MCF 10A (cell line): ENCODE data around the gene TLE6. TPM values are rescaled to one million over a fixed set of nuclear protein-coding genes. Genes with fewer than 3 reads are reported as not detected.
"Not testable (repeated sequence)": the region's sequence is repeated elsewhere in the genome, so short reads cannot be mapped to it uniquely, and the experiment has no call there.

Experiments
- BruUV-seq: library from RNA; stranded (reverse); fragments of 400-500 nt; replicated peaks from 2 replicates; lab custom pipeline; 2021; lab: Mats Ljungman, UMichigan
- CTCF ChIA-PET: fragments of 300-600 bp; sonication (Branson Sonifier 250); formaldehyde crosslinking; extraction: SDS; loops from one replicate; lab custom pipeline; 2021; ENCODE audit warnings: antibody characterized with exemption, inconsistent platforms; lab: Yijun Ruan, JAX
- POLR2A ChIA-PET: fragments of 300-600, 350-650 bp; sonication (Branson Sonifier 250); formaldehyde crosslinking; extraction: SDS; loops from one replicate; lab custom pipeline; 2020; ENCODE audit warnings: antibody characterized with exemption, inconsistent platforms; lab: Yijun Ruan, JAX
- DNase-seq: peaks from one replicate; pipeline ENCODE4 v3.0.0-alpha.2; 2018; ENCODE audit not compliant: unreplicated experiment
- H3K27ac Mint-ChIP-seq: one replicate; pipeline ENCODE4 v1.8.0; 2022; ENCODE audit warnings: mild to moderate bottlenecking, low read depth, mixed read lengths; ENCODE audit not compliant: unreplicated experiment
- H3K27me3 Mint-ChIP-seq: one replicate; pipeline ENCODE4 v1.8.0; 2022; ENCODE audit warnings: mixed read lengths; ENCODE audit not compliant: insufficient read depth, unreplicated experiment
- H3K36me3 Mint-ChIP-seq: one replicate; pipeline ENCODE4 v1.8.0; 2022; ENCODE audit warnings: mild to moderate bottlenecking, moderate library complexity, mixed read lengths; ENCODE audit not compliant: insufficient read depth, unreplicated experiment
- H3K4me1 Mint-ChIP-seq: one replicate; pipeline ENCODE4 v1.8.0; 2022; ENCODE audit warnings: mixed read lengths; ENCODE audit not compliant: insufficient read depth, unreplicated experiment
- H3K4me3 Mint-ChIP-seq: one replicate; pipeline ENCODE4 v1.8.0; 2022; ENCODE audit warnings: mild to moderate bottlenecking, moderate library complexity, mixed read lengths; ENCODE audit not compliant: unreplicated experiment
- H3K9me3 Mint-ChIP-seq: one replicate; pipeline ENCODE4 v1.8.0; 2022; ENCODE audit warnings: mixed read lengths; ENCODE audit not compliant: unreplicated experiment
- CTCF ChIP-seq: fragments of 200-600 bp; IDR thresholded peaks from one replicate; pipeline ENCODE4 v1.8.0; 2022; ENCODE audit warnings: antibody characterized with exemption, mild to moderate bottlenecking; ENCODE audit not compliant: unreplicated experiment
- intact Hi-C: fragments of 100-400 bp; cut with micrococcal nuclease; formaldehyde crosslinking; loops from 2 replicates; pipeline ENCODE4 v1.14.1; 2022
- total RNA-seq: library from RNA; stranded (reverse); gene quantifications from 2 replicates; pipeline ENCODE4 v1.2.3, GENCODE V29; 2022

Gene TLE6
- total RNA-seq, 1 experiment from 2014 or later, result 0.89 TPM

DNA sequence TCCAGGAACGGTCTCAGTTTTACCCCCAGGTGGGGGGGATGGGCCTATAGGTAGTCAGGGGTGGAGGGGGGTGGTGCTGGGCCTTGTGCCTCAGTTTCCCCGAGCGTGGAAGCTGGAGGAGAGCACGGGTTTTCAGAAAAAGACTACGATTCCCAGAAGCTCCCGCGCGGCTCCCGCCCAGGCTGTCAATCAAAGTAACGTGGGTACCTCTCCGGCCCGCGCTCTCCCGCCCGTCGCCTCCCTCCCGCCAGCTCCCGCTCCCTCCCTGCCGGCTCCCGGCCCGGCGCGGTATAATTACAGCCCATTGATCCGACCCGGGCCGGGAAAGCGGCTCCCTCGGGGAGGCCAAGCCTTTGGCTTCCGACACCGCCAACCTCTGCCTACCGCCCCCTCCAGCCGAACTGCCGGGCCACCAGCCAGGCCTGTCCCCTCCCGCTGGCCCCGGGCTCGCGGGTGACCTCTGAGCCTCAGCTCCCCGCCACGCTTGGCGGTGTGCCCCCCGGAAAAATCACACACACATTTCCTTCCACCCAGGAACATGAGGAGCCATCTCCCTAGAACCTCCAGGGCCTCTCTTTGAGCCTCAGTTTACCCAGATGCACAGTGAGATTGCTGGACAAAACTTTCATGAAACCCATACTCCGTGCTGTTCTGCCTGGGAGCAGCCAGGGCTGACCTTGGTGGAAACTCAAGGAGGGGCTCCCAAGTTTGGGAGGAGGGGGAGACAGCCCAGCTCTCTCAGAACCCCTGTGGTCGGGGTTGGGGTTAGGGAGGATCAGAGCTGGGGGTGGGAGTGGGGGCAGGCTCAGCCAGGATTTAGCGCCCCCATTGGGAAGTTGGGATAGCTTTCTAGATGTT lies 59.0 kb downstream of the TLE6 start:
- no peaks in the 10 kb centered on the region for H3K9me3 Mint-ChIP-seq
- POLR2A ChIA-PET, result interaction anchor here (0.6 to 3.7 kb wide), 25 partner anchors 9 to 192 kb away, joined by 3 to 56 read pairs (median 4); partner anchors contain the start of genes NCLN, TLE5, TLE6 and ZNF57
- intact Hi-C loops, result loop anchor here (10.0 kb wide), 1 partner anchor 62 kb away; the partner anchor contains the start of gene TLE6
- TF ChIP-seq CTCF, result no peak
- peak overlapping the region; percentile 93 for H3K27ac Mint-ChIP-seq
- DNase-seq, result peak; percentile 89
- H3K4me3 Mint-ChIP-seq, result peak overlapping the region; percentile 84
- CTCF ChIA-PET, result interaction anchor here (0.6 to 1.4 kb wide), 6 partner anchors 19 to 1130 kb away, joined by 3 to 4 read pairs (median 3); no protein-coding TSS in a partner anchor
- BruUV-seq, result no TSS peak
- no peaks in the 10 kb centered on the region for H3K36me3 Mint-ChIP-seq
- no peaks in the 10 kb centered on the region for H3K27me3 Mint-ChIP-seq
- peaks cover 28% of the 10 kb centered on the region for H3K4me1 Mint-ChIP-seq

DNA sequence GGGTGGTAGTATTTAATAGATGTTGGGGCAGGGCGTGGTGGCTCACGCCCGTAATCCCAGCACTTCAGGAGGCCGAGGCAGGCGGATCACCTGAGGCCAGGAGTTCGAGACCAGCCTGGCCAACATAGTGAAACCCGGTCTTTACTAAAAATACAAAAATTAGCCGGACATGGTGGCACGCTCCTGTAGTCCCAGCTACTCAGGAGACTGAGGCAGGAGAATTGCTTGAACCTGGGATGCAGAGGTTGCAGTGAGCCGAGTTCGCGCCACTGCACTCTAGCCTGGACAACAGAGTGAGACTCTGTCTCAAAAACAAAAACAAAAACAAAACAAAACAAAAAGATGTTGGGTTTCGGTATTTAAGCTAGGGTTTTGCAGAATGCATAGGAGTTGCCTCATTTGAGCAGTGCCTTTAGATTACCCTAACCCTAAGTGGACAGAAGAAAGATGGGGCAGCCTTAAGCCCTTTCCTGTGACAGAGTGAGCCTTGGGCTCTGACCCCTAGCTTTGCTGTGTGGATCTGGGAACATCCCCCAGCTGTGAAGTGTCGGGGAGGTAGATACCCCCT lies 59.7 kb downstream of the TLE6 start:
- intact Hi-C loops, result loop anchor here (10.0 kb wide), 1 partner anchor 62 kb away; the partner anchor contains the start of gene TLE6
- H3K27me3 Mint-ChIP-seq, result not testable (repeated sequence)

DNA sequence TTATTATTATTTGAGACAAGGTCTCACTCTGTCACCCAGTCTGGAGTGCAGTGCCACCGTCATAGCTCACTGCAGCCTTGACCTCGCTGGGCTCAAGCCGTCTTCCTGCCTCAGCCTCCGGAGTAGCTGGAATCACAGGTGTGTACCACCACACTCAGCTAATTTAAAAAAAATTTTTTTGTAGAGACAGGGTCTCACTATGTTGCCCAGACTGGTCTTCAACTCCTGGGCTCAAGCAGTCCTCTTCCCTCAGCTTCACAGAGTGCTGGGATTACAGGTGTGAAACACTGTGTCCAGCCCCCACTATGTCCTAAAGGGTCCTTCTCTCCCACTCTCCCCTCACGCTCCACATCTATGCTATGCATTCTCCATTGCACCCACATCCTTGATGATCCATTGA lies 60.9 kb downstream of the TLE6 start:
- no peaks in the 10 kb centered on the region for H3K27me3 Mint-ChIP-seq
- POLR2A ChIA-PET, result interaction anchor here (3.7 kb wide), 1 partner anchor 17 kb away, joined by 56 read pairs; no protein-coding TSS in a partner anchor
- no peak for TF ChIP-seq CTCF
- H3K4me3 Mint-ChIP-seq, result no peak overlapping the region
- no peak overlapping the region for H3K27ac Mint-ChIP-seq
- H3K4me1 Mint-ChIP-seq, result peaks cover 28% of the 10 kb centered on the region
- H3K36me3 Mint-ChIP-seq, result no peaks in the 10 kb centered on the region
- H3K9me3 Mint-ChIP-seq, result no peaks in the 10 kb centered on the region
- no peak for DNase-seq
- CTCF ChIA-PET, result interaction anchor here (1.3 kb wide), 1 partner anchor 90 kb away, joined by 3 read pairs; no protein-coding TSS in a partner anchor
- no TSS peak for BruUV-seq
- intact Hi-C loops, result loop anchor here (10.0 kb wide), 1 partner anchor 63 kb away; the partner anchor contains the start of gene TLE6

More for the DNA sequence above, 59.7 kb downstream of the TLE6 start:
- Mint-ChIP-seq H3K4me3 (peak overlapping the region; percentile 84), H3K4me1 (peaks cover 28% of the 10 kb centered on the region)
- POLR2A ChIA-PET, result interaction anchor here (0.6 to 3.7 kb wide), 11 partner anchors 10 to 133 kb away, joined by 3 to 56 read pairs (median 8); partner anchors contain the start of gene TLE6
- CTCF ChIA-PET, result interaction anchor here (0.6 kb wide), 1 partner anchor 20 kb away, joined by 3 read pairs; no protein-coding TSS in a partner anchor
- peak; percentile 8 for TF ChIP-seq CTCF
- H3K36me3 Mint-ChIP-seq, BruUV-seq, DNase-seq, H3K27ac Mint-ChIP-seq, H3K9me3 Mint-ChIP-seq: not testable (repeated sequence)
